Effector memory CD4-positive, alpha-beta T cell (primary cell): ENCODE results near the gene PCGF1.
"Not testable (repeated sequence)": the region's sequence is repeated elsewhere in the genome, so short reads cannot be mapped to it uniquely, and the experiment has no call there.

Source experiments
- DNase-seq, 3 donors: peaks; one replicate each; pipeline ENCODE4 v3.0.0-alpha.2; 2020
- H3K27ac ChIP-seq: 2 replicates; pipeline ENCODE4 v1.7.0; 2013; ENCODE audit warnings: mild to moderate bottlenecking, low read length, moderate library complexity; ENCODE audit not compliant: insufficient read depth, poor library complexity, severe bottlenecking
- H3K27me3 ChIP-seq: replicated peaks from 2 replicates; pipeline ENCODE4 v1.7.0; 2013; ENCODE audit warnings: mild to moderate bottlenecking, low read length; ENCODE audit not compliant: insufficient read depth, control insufficient read depth, poor library complexity, severe bottlenecking
- H3K36me3 ChIP-seq: 2 replicates; pipeline ENCODE4 v1.7.0; 2013; ENCODE audit warnings: mild to moderate bottlenecking, low read length, moderate library complexity; ENCODE audit not compliant: control insufficient read depth, insufficient read depth
- H3K4me1 ChIP-seq: 2 replicates; pipeline ENCODE4 v1.7.0; 2013; ENCODE audit warnings: low read length, mild to moderate bottlenecking; ENCODE audit not compliant: control insufficient read depth, insufficient read depth, poor library complexity, severe bottlenecking
- H3K4me3 ChIP-seq: 2 replicates; pipeline ENCODE4 v1.7.0; 2013; ENCODE audit warnings: low read length, low read depth, mild to moderate bottlenecking; ENCODE audit not compliant: insufficient read depth, poor library complexity, severe bottlenecking
- H3K9me3 ChIP-seq: 2 replicates; pipeline ENCODE4 v1.7.0; 2013; ENCODE audit warnings: mild to moderate bottlenecking, low read length, moderate library complexity; ENCODE audit not compliant: control insufficient read depth

Gene PCGF1

GRCh38 chr2:74471332-74472065, 36.0 kb downstream of the PCGF1 start:
- DNase-seq: no peak
- Histone ChIP-seq H3K9me3 (no peaks in the 10 kb centered on the region), H3K27ac (peak overlapping the region; percentile 81), H3K4me1 (peaks cover 16% of the 10 kb centered on the region), H3K27me3 (no peaks in the 10 kb centered on the region), H3K36me3 (peaks cover 8% of the 10 kb centered on the region), H3K4me3 (peak overlapping the region; percentile 58)

GRCh38 chr2:74470742-74471141, 36.8 kb downstream of the PCGF1 start:
- H3K27me3 ChIP-seq, H3K4me3 ChIP-seq, H3K9me3 ChIP-seq, DNase-seq, H3K36me3 ChIP-seq: not testable (repeated sequence)
- Histone ChIP-seq H3K27ac (peak overlapping the region; percentile 22), H3K4me1 (peaks cover 16% of the 10 kb centered on the region)

GRCh38 chr2:74464406-74464805, 43.1 kb downstream of the PCGF1 start:
- peaks cover 15% of the 10 kb centered on the region for H3K36me3 ChIP-seq
- no peak for DNase-seq
- no peaks in the 10 kb centered on the region for H3K27me3 ChIP-seq
- peak overlapping the region; percentile 92 for H3K27ac ChIP-seq
- H3K9me3 ChIP-seq: no peaks in the 10 kb centered on the region
- peak overlapping the region; percentile 89 for H3K4me3 ChIP-seq
- H3K4me1 ChIP-seq: peaks cover 9% of the 10 kb centered on the region

GRCh38 chr2:74462786-74463105, 44.7 kb downstream of the PCGF1 start:
- Histone ChIP-seq H3K4me3 (no peak overlapping the region), H3K27ac (no peak overlapping the region), H3K36me3 (peaks cover 15% of the 10 kb centered on the region), H3K9me3 (no peaks in the 10 kb centered on the region), H3K27me3 (no peaks in the 10 kb centered on the region), H3K4me1 (peaks cover 9% of the 10 kb centered on the region)
- DNase-seq: no peak

- no peak for DNase-seq
- peaks cover 15% of the 10 kb centered on the region for H3K36me3 ChIP-seq
- H3K4me1 ChIP-seq: peaks cover 9% of the 10 kb centered on the region
- H3K27ac ChIP-seq: no peak overlapping the region
- H3K4me3 ChIP-seq: no peak overlapping the region
- H3K9me3 ChIP-seq: no peaks in the 10 kb centered on the region
- no peaks in the 10 kb centered on the region for H3K27me3 ChIP-seq
Observed at GRCh38 chr2:74462054-74462785, 45.3 kb downstream of the PCGF1 start.

GRCh38 chr2:74461187-74462053, 46.1 kb downstream of the PCGF1 start:
- Histone ChIP-seq H3K4me3 (no peak overlapping the region), H3K27me3 (no peaks in the 10 kb centered on the region), H3K4me1 (peaks cover 17% of the 10 kb centered on the region), H3K27ac (no peak overlapping the region), H3K9me3 (no peaks in the 10 kb centered on the region), H3K36me3 (peaks cover 15% of the 10 kb centered on the region)
- DNase-seq: no peak

GRCh38 chr2:74460187-74460586, 47.3 kb downstream of the PCGF1 start:
- H3K27me3 ChIP-seq, H3K4me3 ChIP-seq, H3K9me3 ChIP-seq, DNase-seq, H3K27ac ChIP-seq: not testable (repeated sequence)
- Histone ChIP-seq H3K4me1 (peaks cover 29% of the 10 kb centered on the region), H3K36me3 (peaks cover 15% of the 10 kb centered on the region)

GRCh38 chr2:74459503-74460118, 47.9 kb downstream of the PCGF1 start:
- peaks cover 15% of the 10 kb centered on the region for H3K36me3 ChIP-seq
- not testable (repeated sequence) for H3K4me3 ChIP-seq, DNase-seq, H3K9me3 ChIP-seq, H3K27me3 ChIP-seq
- H3K4me1 ChIP-seq: peaks cover 30% of the 10 kb centered on the region
- H3K27ac ChIP-seq: peak overlapping the region; percentile 27

- DNase-seq: no peak
- Histone ChIP-seq H3K27me3 (no peaks in the 10 kb centered on the region), H3K9me3 (no peaks in the 10 kb centered on the region), H3K27ac (peak overlapping the region; percentile 99), H3K4me1 (peaks cover 23% of the 10 kb centered on the region), H3K4me3 (peak overlapping the region; percentile 64), H3K36me3 (peaks cover 15% of the 10 kb centered on the region)
Observed at GRCh38 chr2:74458938-74459363, 48.5 kb downstream of the PCGF1 start.
